ENCODE data around the gene RDH8. TPM values are rescaled to one million over a fixed set of nuclear protein-coding genes. Genes with fewer than 3 reads are reported as not detected.

The RDH8 gene
- total and polyA plus RNA-seq, 2 of the 8 experiments (the other 6 are each of a cell fraction or from before 2014, with no cell fraction given): 0.38 TPM; not detected in 1

DNA sequence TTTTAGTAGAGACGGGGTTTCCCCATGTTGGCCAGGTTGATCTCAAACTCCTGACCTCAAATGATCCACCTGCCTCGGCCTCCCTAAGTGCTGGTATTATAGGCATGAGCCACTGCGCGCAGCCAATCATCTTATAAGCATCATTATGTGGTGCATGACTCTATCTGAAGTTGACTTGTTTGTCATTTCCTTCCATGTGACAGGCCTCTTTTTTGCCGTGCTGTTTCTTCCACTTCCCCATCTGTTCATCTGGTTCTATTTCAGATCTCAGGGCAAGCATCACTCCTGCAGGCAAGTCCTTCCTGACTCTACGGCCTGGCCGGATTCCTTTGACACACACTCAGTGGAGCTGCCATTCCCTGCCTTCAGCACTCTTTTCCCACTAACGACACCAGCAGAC lies 18.2 kb upstream of the RDH8 start:
- no peak for TF ChIP-seq E2F6 (IDR thresholded peaks at IDR 0.05)
- TF ChIP-seq SAP30 (IDR thresholded peaks at IDR 0.05; ENCODE audit: insufficient read depth, insufficient replicate concordance, low read length): no peak
- no peak for TF ChIP-seq TCF12 (IDR thresholded peaks at IDR 0.05; ENCODE audit: low read depth, low read length)
- no peak for TF ChIP-seq ZNF274 (IDR thresholded peaks at IDR 0.05; ENCODE audit: borderline replicate concordance, extremely low read depth, low read length)
- no peak for TF ChIP-seq BACH1 (IDR thresholded peaks at IDR 0.05; ENCODE audit: low read length)
- TF ChIP-seq EZH2 (IDR thresholded peaks at IDR 0.05; ENCODE audit: low read depth, low read length, severe bottlenecking): no peak
- TF ChIP-seq ATF3 (IDR thresholded peaks at IDR 0.05; ENCODE audit: insufficient read depth, low read depth, low read length): no peak
- 93% methylated on average over 8 of the region's 8 CpGs; no CpG with 5 or more reads in 1 of the 2 experiments for WGBS, 2 experiments (ENCODE audit: extremely low coverage in 1 of 2, insufficient coverage in 1 of 2, insufficient read length in 1 of 2, insufficient replicate concordance in 2 of 2, low coverage in 1 of 2, low lambda C conversion rate in 2 of 2, missing lambda C conversion rate in 1 of 2)
- no peak overlapping the region for H3K4me3 ChIP-seq (ENCODE audit: extremely low read depth in 1 of 4, insufficient read depth in 2 of 4, low read depth in 3 of 4, low read length in 4 of 4)
- H3K36me3 ChIP-seq (ENCODE audit: control insufficient read depth in 2 of 4, insufficient read depth in 4 of 4, low read length in 3 of 4): no peaks in the 10 kb centered on the region
- no peaks in the 10 kb centered on the region for H3K79me1 ChIP-seq (ENCODE audit: low read depth, low read length)
- no peak overlapping the region for H3K14ac ChIP-seq (ENCODE audit: insufficient read length)
- no peaks in the 10 kb centered on the region for H3K4me1 ChIP-seq (replicated peaks in 1 of 4; ENCODE audit: control insufficient read depth in 3 of 4, insufficient read depth in 4 of 4, low read length in 3 of 4)
- no peaks in the 10 kb centered on the region for H3K23me2 ChIP-seq (ENCODE audit: low read depth, low read length)
- no peak overlapping the region for H2BK12ac ChIP-seq (ENCODE audit: low read depth, low read length)
- H2AK5ac ChIP-seq (ENCODE audit: low read depth, low read length): no peak overlapping the region
- H3K4ac ChIP-seq (replicated peaks; ENCODE audit: insufficient read length, low read depth, low read length): no peak overlapping the region
- H3K56ac ChIP-seq (replicated peaks; ENCODE audit: insufficient read length, low read depth, low read length): no peak overlapping the region
- no peak overlapping the region for H4K5ac ChIP-seq (ENCODE audit: insufficient read length, low read depth, low read length)
- H3K23ac ChIP-seq (ENCODE audit: insufficient read length): no peak overlapping the region
- no peaks in the 10 kb centered on the region; a peak in 2 of 7 replicates for H3K27me3 ChIP-seq (replicated peaks in 1 of 4; ENCODE audit: control insufficient read depth in 3 of 4, extremely low read depth in 1 of 4, insufficient read depth in 3 of 4, low read length in 3 of 4)
- no peak overlapping the region for H4K91ac ChIP-seq (replicated peaks; ENCODE audit: insufficient read length, low read length)
- no peak overlapping the region for H2BK120ac ChIP-seq (replicated peaks; ENCODE audit: low read depth, low read length)
- no peak overlapping the region for H2BK20ac ChIP-seq (ENCODE audit: low read length)
- no peak overlapping the region for H2BK5ac ChIP-seq (ENCODE audit: low read depth, low read length)
- no peak for FAIRE-seq
- no peak overlapping the region for H4K8ac ChIP-seq (ENCODE audit: extremely low read depth, insufficient read depth, low read length)
- no peaks in the 10 kb centered on the region for H3K9me3 ChIP-seq (ENCODE audit: insufficient read depth in 2 of 2, low read depth in 1 of 2, low read length in 1 of 2)
- H3K79me2 ChIP-seq (ENCODE audit: control insufficient read depth in 1 of 2, insufficient read depth in 2 of 2, low read length in 2 of 2): no peaks in the 10 kb centered on the region
- ChIA-PET POLR2A (ENCODE audit: partially characterized antibody) (no interaction called here), CTCF (ENCODE audit: partially characterized antibody) (interaction anchor here (1.9 kb wide), 1 partner anchor 64 kb away, joined by 6 read pairs; no protein-coding TSS in a partner anchor)
- H3K18ac ChIP-seq (ENCODE audit: extremely low read depth, low read length): no peak overlapping the region
- no peak overlapping the region for H2BK15ac ChIP-seq (ENCODE audit: low read length)
- no peak overlapping the region for H3K4me2 ChIP-seq (ENCODE audit: insufficient read depth in 1 of 2, low read depth in 2 of 2, low read length in 2 of 2)
- no peak overlapping the region for H2AFZ ChIP-seq (ENCODE audit: low read length)
- H3K27ac ChIP-seq (ENCODE audit: low read depth, low read length): no peak overlapping the region
- H4K20me1 ChIP-seq (replicated peaks in 1 of 2; ENCODE audit: control insufficient read depth in 1 of 2, insufficient read depth in 2 of 2, low read length in 2 of 2): no peaks in the 10 kb centered on the region
- H3K9ac ChIP-seq (replicated peaks in 1 of 4; ENCODE audit: extremely low read depth in 1 of 4, low read depth in 3 of 4, low read length in 3 of 4): no peak overlapping the region
- no peak for DNase-seq (ENCODE audit: low read depth in 1 of 2, low spot score in 2 of 2)

Measured in H1 (cell line).